Mucosa of stomach (tissue), 1 donor: ENCODE measurements around the gene WDR81.
A peak's percentile ranks its signal among the peaks of the same experiment; 100 is the strongest.
"Not testable (repeated sequence)": the region's sequence is repeated elsewhere in the genome, so short reads cannot be mapped to it uniquely, and the experiment has no call there.

Experiments used
- H3K27me3 ChIP-seq: one replicate; pipeline ENCODE4 v1.7.0; 2013; ENCODE audit warnings: mild to moderate bottlenecking, low read length; ENCODE audit not compliant: control insufficient read depth, insufficient read depth
- H3K36me3 ChIP-seq: one replicate; pipeline ENCODE4 v1.7.0; 2013; ENCODE audit warnings: low read length; ENCODE audit not compliant: control insufficient read depth, insufficient read depth
- H3K4me1 ChIP-seq: one replicate; pipeline ENCODE4 v1.7.0; 2013; ENCODE audit warnings: mild to moderate bottlenecking, low read length; ENCODE audit not compliant: control insufficient read depth, insufficient read depth
- H3K4me3 ChIP-seq: one replicate; pipeline ENCODE4 v1.7.0; 2013; ENCODE audit warnings: low read length
- H3K9ac ChIP-seq: one replicate; pipeline ENCODE4 v1.7.0; 2013; ENCODE audit warnings: mild to moderate bottlenecking, low read length, moderate library complexity
- H3K9me3 ChIP-seq: one replicate; pipeline ENCODE4 v1.7.0; 2013; ENCODE audit warnings: mild to moderate bottlenecking, low read length, moderate library complexity; ENCODE audit not compliant: control insufficient read depth
- donor health status: Pancreatic carcinoma.

The WDR81 gene

DNA sequence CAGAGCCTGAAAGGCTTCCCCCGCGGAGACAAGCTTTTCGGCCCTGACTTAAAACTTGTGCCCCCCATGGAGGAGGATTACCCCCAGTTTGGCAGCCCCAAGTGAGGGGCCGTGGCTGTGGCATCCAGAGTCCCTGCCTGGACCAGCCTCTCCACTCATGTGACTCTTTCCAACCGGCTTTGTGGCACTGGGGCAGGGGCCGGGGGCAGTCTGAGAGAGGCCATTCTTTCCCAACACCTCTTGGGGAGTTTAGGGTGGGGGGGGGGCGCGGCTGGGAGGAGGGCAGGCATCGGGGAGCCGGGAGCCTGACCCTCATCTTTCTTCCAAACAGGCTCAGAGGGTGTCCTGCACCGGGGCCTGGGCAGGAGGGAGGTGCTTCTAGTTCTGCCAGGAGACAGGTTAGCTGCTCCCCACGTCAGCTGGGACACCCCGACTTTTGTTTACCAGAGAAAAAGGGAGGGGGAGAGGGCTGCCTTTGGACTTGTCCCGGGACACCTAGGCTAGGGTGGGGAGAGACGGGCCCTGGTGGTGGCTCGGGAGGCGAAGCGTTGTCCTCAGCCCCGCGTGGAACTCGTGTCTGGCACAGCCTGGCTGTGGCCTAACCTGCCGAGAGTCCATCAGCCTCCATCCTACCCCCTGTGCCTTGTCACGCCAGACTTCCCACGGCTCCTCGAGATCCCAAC, 30.1 kb downstream of the WDR81 start:
- peaks cover 6% of the 10 kb centered on the region for H3K4me1 ChIP-seq
- H3K4me3 ChIP-seq, result no peak overlapping the region
- no peaks in the 10 kb centered on the region for H3K9me3 ChIP-seq
- no peaks in the 10 kb centered on the region for H3K36me3 ChIP-seq
- peaks cover 5% of the 10 kb centered on the region for H3K27me3 ChIP-seq
- no peak overlapping the region for H3K9ac ChIP-seq

DNA sequence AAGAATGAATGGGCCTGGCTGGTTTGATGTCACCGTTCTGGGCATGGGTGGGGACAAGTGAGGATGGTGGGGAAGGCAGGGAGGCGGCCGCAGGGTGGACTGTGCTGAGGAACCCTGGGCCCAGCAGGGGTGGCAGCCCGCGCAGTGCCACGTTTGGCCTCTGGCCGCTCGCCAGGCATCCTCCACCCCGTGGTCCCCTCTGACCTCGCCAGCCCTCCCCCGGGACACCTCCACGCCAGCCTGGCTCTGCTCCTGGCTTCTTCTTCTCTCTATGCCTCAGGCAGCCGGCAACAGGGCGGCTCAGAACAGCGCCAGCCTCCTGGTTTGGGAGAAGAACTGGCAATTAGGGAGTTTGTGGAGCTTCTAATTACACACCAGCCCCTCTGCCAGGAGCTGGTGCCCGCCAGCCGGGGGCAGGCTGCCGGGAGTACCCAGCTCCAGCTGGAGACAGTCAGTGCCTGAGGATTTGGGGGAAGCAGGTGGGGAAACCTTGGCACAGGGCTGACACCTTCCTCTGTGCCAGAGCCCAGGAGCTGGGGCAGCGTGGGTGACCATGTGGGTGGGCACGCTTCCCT, 30.8 kb downstream of the WDR81 start:
- H3K27me3 ChIP-seq, result peaks cover 5% of the 10 kb centered on the region

DNA sequence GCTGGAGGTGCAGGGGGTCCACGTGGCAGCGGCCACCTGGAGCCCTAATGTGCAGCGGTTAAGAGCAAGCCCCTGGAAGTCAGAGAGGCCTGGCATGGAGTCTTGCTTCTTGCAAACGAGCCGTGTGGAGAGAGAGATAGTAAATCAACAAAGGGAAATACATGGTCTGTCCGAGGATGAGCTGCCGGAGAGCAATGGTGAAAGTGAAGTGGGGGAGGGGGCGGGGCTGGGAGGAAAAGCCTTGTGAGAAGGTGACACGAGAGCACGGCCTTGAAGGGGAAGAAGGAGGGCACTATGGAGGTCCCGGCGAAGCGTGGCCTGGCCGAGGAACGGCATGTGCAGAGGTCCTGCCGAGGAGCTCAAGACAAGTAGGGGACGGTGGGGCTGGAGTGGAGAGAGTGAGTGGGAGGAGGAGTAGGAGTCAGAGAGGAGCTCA, 31.3 kb downstream of the WDR81 start:
- H3K9me3 ChIP-seq, result no peaks in the 10 kb centered on the region
- H3K27me3 ChIP-seq, result peaks cover 5% of the 10 kb centered on the region
- H3K4me1 ChIP-seq, result peaks cover 6% of the 10 kb centered on the region
- H3K36me3 ChIP-seq, result no peaks in the 10 kb centered on the region
- no peak overlapping the region for H3K4me3 ChIP-seq
- H3K9ac ChIP-seq, result no peak overlapping the region

More for the DNA sequence above, 30.8 kb downstream of the WDR81 start:
- no peaks in the 10 kb centered on the region for H3K36me3 ChIP-seq
- H3K4me3 ChIP-seq, result no peak overlapping the region
- no peaks in the 10 kb centered on the region for H3K9me3 ChIP-seq
- peaks cover 6% of the 10 kb centered on the region for H3K4me1 ChIP-seq
- no peak overlapping the region for H3K9ac ChIP-seq

DNA sequence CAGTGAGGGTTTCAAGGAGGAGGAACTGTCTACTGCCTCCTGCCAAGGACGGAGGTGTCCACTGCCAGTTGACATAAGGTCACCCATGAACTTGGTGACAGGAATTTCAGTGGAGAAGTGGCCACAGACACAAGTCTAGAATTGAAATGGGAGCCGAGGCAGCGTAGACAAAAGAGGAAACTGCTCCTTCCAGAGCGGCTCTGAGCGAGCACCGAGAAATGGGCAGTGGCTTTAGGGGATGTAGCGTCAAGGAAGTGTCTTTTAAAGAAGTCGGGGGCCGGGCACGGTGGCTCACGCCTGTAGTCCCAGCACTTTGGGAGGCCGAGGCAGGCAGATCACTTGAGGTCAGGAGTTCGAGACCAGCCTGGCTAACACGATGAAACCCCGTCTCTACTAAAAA, 34.3 kb downstream of the WDR81 start:
- H3K36me3 ChIP-seq, result no peaks in the 10 kb centered on the region
- no peak overlapping the region for H3K9ac ChIP-seq
- peaks cover 12% of the 10 kb centered on the region for H3K4me1 ChIP-seq
- peaks cover 5% of the 10 kb centered on the region for H3K27me3 ChIP-seq
- H3K4me3 ChIP-seq, result no peak overlapping the region
- H3K9me3 ChIP-seq, result no peaks in the 10 kb centered on the region

DNA sequence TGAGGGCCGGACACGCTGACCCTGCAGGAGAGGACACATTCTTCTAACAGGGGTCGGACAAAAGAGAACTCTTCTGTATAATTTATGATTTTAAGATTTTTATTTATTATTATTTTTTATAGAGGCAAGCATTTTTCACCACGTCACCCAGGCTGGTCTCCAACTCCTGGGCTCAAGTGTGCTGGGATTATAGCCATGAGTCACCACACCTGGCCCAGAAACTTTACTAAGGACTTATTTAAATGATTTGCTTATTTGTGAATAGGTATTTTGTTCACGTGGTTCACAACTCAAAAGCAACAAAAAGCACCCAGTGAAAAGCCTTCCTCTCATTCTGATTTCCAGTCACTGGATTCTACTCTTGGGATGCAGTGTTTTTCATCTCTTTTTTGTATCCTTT, 35.0 kb downstream of the WDR81 start:
- Histone ChIP-seq H3K4me3 (no peak overlapping the region), H3K36me3 (no peaks in the 10 kb centered on the region), H3K4me1 (peaks cover 20% of the 10 kb centered on the region), H3K27me3 (peaks cover 5% of the 10 kb centered on the region), H3K9ac (no peak overlapping the region), H3K9me3 (no peaks in the 10 kb centered on the region)

DNA sequence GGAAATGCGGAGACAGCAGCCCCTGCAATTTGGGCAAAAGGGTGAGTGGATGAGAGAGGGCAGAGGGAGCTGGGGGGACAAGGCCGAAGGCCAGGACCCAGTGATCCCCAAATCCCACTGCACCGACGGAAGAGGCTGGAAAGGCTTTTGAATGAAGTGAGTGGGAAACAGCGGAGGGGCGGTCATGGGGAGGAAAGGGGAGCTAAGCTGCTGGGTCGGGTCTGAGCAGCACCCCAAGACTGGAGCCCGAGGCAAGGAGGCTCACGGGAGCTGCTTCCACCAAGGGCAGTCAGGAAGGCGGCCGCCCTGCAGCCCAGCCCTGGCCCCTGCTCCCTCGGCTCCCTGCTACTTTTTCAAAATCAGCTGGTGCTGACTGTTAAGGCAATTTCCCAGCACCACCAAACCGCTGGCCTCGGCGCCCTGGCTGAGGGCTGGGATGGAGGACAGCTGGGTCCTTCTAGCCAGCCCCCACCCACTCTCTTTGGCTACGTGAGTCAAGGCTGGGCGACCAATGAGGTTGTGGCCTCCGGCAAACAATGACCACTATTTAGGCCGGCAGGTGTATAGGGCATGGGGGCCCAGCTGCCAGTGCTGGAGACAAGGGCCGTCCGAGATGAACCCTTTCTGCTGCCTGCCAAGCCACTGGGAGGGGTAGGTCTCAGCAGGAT, 37.9 kb downstream of the WDR81 start:
- no peak overlapping the region for H3K4me3 ChIP-seq
- H3K9ac ChIP-seq, result peak overlapping the region; percentile 5
- H3K36me3 ChIP-seq, result no peaks in the 10 kb centered on the region
- no peaks in the 10 kb centered on the region for H3K27me3 ChIP-seq
- H3K4me1 ChIP-seq, result peaks cover 21% of the 10 kb centered on the region
- H3K9me3 ChIP-seq, result no peaks in the 10 kb centered on the region

DNA sequence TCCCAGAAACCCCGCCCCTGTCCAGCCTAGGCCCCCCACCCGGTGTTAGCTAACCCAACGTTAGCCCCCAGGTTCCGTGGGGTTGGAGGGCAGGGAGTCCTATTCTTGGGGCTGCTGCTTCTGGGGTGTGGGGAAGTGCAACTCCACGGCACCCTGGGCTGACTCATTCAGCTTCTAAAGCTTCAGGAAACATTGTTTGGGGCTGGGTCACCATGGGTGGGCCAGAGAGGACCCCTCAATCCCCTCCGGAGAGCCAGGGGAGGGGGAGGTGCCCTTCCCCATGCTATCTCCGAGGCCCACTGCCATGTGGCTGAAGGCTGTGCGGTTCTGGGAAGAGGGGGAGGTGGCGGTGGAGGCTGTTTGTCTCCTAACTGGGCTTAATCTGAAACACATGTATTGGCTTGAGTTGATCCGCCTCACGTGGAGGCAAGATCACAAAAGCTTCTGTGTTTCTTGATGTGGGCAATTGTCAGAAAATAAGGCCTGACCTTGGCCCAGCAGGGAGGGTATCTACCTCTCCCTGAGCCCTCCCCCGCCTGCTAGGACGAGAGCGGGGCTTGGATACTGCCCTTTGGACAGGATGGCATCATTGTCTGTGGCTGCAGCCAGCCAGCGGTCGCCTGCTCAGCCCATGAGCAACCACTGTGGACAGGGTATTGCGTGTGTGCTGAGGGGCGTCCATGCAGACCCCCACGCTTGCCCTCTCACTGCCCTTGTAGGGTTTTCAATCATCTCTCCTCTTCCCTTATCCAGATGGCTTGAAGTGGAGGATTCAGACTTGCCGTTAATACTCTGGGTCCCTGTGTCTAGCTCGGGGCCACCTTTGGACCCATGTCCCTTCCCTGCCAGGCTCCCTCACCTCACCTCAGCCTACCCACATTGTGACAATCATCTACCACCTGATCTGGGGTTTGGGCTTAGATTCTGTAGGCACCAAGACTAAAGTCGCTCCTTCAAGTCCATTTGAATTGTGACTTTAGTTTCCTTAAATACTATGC, 38.7 kb downstream of the WDR81 start:
- H3K9me3 ChIP-seq, result no peaks in the 10 kb centered on the region
- H3K9ac ChIP-seq, result peak overlapping the region; percentile 15
- peaks cover 21% of the 10 kb centered on the region for H3K4me1 ChIP-seq
- no peaks in the 10 kb centered on the region for H3K27me3 ChIP-seq
- no peaks in the 10 kb centered on the region for H3K36me3 ChIP-seq
- H3K4me3 ChIP-seq, result no peak overlapping the region

DNA sequence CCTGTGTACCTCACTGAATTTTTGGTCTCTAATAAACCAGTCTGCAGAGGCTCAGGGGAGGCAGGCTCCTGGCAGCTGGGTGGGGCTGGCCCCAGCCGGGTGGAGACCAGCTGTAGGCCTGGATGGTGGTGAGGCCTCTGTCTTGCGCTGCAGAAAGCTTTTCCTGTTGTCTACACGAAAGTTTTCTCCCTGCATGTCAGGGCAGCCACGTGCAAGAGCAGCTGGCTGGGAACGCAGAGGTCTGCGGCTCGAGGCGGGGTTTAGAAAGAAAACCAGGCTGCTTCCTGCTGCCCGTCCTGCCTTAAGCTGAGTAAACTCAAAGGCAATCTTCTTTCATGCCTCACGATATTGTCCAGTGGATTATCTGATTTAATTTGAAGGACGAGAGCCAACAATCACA, 39.8 kb downstream of the WDR81 start:
- H3K4me1 ChIP-seq, result peaks cover 21% of the 10 kb centered on the region
- H3K4me3 ChIP-seq, result no peak overlapping the region
- peak overlapping the region; percentile 15 for H3K9ac ChIP-seq
- no peaks in the 10 kb centered on the region for H3K27me3 ChIP-seq
- no peaks in the 10 kb centered on the region for H3K36me3 ChIP-seq
- no peaks in the 10 kb centered on the region for H3K9me3 ChIP-seq

DNA sequence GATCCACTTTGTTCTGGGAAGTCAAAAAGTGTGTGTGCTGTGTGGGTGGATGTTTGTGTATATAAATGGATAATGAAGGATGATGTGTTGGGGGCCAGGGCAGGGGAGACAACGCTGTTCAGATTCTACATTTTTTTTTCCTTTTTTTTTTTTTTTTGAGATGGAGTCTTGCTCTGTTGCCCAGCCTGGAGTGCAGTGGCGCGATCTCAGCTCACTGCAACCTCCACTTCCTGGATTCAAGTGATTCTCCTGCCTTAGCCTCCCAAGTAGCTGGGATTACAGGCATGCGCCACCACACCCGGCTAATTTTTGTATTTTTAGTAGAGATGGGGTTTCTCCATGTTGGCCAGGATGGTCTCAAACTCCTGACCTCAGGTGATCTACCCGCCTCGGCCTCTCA, 40.2 kb downstream of the WDR81 start:
- peaks cover 21% of the 10 kb centered on the region for H3K4me1 ChIP-seq

DNA sequence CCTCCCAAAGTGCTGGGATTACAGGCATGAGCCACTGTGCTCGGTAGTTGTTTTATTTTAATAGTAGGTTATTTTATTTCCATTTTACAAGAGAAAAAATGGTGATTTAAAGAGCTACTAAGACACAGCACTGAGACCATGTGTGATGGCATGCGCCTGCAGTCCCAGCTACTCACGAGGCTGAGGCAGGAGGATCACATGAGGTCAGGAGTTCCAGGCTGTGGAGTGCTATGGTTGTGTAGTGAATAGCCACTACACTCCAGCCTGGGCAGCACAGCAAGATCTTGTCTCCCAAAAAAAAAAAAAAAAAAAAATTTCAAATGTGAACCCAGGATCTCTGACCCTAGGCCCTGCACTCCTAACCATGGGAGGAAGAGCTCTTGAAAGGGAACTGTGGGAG, 41.1 kb downstream of the WDR81 start:
- no peaks in the 10 kb centered on the region for H3K36me3 ChIP-seq
- H3K4me3 ChIP-seq, result no peak overlapping the region
- peaks cover 21% of the 10 kb centered on the region for H3K4me1 ChIP-seq
- H3K27me3 ChIP-seq, result no peaks in the 10 kb centered on the region
- H3K9ac ChIP-seq, result no peak overlapping the region
- no peaks in the 10 kb centered on the region for H3K9me3 ChIP-seq

More for the DNA sequence above, 40.2 kb downstream of the WDR81 start:
- not testable (repeated sequence) for H3K9me3 ChIP-seq, H3K4me3 ChIP-seq, H3K27me3 ChIP-seq, H3K9ac ChIP-seq, H3K36me3 ChIP-seq

DNA sequence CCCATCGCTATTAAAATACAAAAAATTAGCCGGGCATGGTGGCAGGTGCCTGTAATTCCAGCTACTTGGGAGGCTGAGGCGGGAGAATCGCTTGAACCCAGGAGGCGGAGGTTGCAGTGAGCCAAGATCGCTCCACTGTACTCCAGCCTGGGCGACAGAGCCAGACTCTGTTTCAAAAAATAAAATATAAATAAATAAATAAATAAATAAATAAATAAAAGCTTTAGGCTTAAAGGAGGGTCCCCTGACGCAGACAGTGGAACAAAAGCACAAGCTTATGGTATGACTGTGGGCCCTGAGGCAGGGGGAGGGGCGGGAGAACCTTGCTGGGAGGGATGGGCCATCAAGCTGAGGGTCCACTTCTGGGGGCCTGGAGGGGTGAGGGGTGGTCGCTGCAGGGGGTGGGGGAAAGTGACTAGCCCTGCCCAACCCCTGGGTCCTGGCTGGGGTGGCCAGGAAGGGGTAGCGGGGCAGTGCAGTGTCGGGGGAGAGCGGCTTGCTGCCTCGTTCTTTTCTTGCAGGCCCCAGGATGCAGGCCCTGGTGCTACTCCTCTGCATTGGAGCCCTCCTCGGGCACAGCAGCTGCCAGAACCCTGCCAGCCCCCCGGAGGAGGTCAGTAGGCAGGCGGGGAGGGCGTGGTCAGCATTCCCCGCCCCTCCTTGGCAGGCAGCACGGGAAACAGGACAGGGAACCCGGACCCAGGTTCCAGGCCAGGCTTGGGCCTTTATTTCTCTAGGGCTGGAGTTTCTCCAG, 42.1 kb downstream of the WDR81 start:
- no peak overlapping the region for H3K9ac ChIP-seq
- H3K4me1 ChIP-seq, result peaks cover 21% of the 10 kb centered on the region

More for the DNA sequence above, 42.1 kb downstream of the WDR81 start:
- Histone ChIP-seq H3K27me3 (no peaks in the 10 kb centered on the region), H3K36me3 (no peaks in the 10 kb centered on the region), H3K9me3 (no peaks in the 10 kb centered on the region), H3K4me3 (no peak overlapping the region)
